ENCODE data around the gene CBX7.

GRCh38 chr22:39139933-39140332 is 12.5 kb downstream of the CBX7 start:
- TF ChIP-seq POLR2AphosphoS5 (IDR thresholded peaks at IDR 0.05; ENCODE audit: low read depth, low read length): no peak
- TF ChIP-seq TAF1 (IDR thresholded peaks at IDR 0.05; ENCODE audit: borderline replicate concordance, low read depth, low read length): no peak
- no peak for TF ChIP-seq POLR2A (IDR thresholded peaks at IDR 0.05; ENCODE audit: low read depth, low read length)
